Subcutaneous abdominal adipose tissue (tissue), 5 donors: ENCODE data around the gene C5orf63.
"Not testable (repeated sequence)": the region's sequence is repeated elsewhere in the genome, so short reads cannot be mapped to it uniquely, and the experiment has no call there.

ENCODE experiments used
- H3K27ac ChIP-seq: one replicate; pipeline ENCODE4 v1.7.0; 2013; ENCODE audit warnings: low read depth, mild to moderate bottlenecking, inconsistent platforms, low read length, moderate library complexity
- H3K27me3 ChIP-seq, 5 donors: one replicate each; pipeline ENCODE4 v1.7.0; 2013; ENCODE audit warnings: low read length in 5 of 5, inconsistent platforms in 1 of 5; ENCODE audit not compliant: control insufficient read depth in 5 of 5, insufficient read depth in 4 of 5
- H3K36me3 ChIP-seq, 5 donors: one replicate each; pipeline ENCODE4 v1.7.0; 2013; ENCODE audit warnings: low read length in 5 of 5; ENCODE audit not compliant: control insufficient read depth in 5 of 5, insufficient read depth in 5 of 5
- H3K4me1 ChIP-seq, 5 donors: one replicate each; pipeline ENCODE4 v1.7.0; 2013; ENCODE audit warnings: low read length in 5 of 5, mild to moderate bottlenecking in 3 of 5, moderate library complexity in 1 of 5; ENCODE audit not compliant: control insufficient read depth in 5 of 5, insufficient read depth in 5 of 5
- H3K4me3 ChIP-seq, 5 donors: one replicate each; pipeline ENCODE4 v1.7.0; 2013; ENCODE audit warnings: low read length in 5 of 5, low read depth in 1 of 5
- H3K9ac ChIP-seq, 5 donors: one replicate each; pipeline ENCODE4 v1.7.0; 2013; ENCODE audit warnings: low read length in 5 of 5, mild to moderate bottlenecking in 4 of 5, moderate library complexity in 3 of 5
- H3K9me3 ChIP-seq, 5 donors: one replicate each; pipeline ENCODE4 v1.7.0; 2013; ENCODE audit warnings: low read length in 5 of 5; ENCODE audit not compliant: control insufficient read depth in 5 of 5
- donor health status: healthy.
- donor health status: healthy.
- donor health status: healthy.
- donor health status: healthy.
- donor health status: healthy.

Gene C5orf63

GRCh38 chr5:127072861-127073846 is at the start of gene C5orf63:
Gene C5orf63 (minus strand): TSS chr5:127073502. CDS start chr5:127058995, 14,507 bp downstream.
- no peaks in the 10 kb centered on the region for H3K36me3 ChIP-seq
- H3K4me3 ChIP-seq: peak within 1 kb of the TSS; percentile 71 to 80 (median 74)
- H3K9ac ChIP-seq: peak within 1 kb of the TSS; percentile 28 to 78 (median 62)
- peaks cover 0 to 26% (median 9%) of the 10 kb centered on the region in 5 donors for H3K4me1 ChIP-seq
- no peaks in the 10 kb centered on the region for H3K9me3 ChIP-seq
- H3K27ac ChIP-seq: peak within 1 kb of the TSS; percentile 19
- H3K27me3 ChIP-seq: no peaks in the 10 kb centered on the region

- H3K27ac ChIP-seq: no peak overlapping the region
- H3K36me3 ChIP-seq: no peaks in the 10 kb centered on the region
- H3K9ac ChIP-seq: no peak overlapping the region
- H3K27me3 ChIP-seq: no peaks in the 10 kb centered on the region
- H3K4me3 ChIP-seq: no peak overlapping the region
- no peaks in the 10 kb centered on the region for H3K4me1 ChIP-seq
- H3K9me3 ChIP-seq: peaks cover 0 to 4% (median 0%) of the 10 kb centered on the region in 5 donors
These were observed 39.1 kb upstream of the C5orf63 start for GRCh38 chr5:127112347-127112864.

DNA sequence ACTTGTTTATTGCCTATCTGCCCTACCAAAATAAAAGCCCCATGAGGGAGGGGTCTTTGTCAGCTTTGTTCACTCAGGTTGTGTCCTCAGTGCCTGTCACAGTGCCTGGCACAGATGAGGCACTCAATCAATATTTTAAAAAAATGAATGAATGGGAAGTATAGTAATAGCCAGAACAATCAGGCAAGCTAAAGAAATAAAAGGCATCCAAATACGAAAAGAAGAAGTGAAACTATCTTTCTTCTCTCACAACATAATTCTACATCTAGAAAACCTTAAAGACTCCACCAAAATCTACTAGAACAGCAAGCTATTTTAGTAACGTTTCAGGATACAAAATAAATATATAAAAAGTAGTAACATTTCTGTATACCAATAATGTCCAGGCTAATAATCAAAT is 37.8 kb upstream of the C5orf63 start:
- no peaks in the 10 kb centered on the region for H3K4me1 ChIP-seq
- no peak overlapping the region for H3K4me3 ChIP-seq
- H3K27ac ChIP-seq: no peak overlapping the region
- H3K27me3 ChIP-seq: no peaks in the 10 kb centered on the region
- H3K9ac ChIP-seq: no peak overlapping the region
- peaks cover 0 to 4% (median 0%) of the 10 kb centered on the region in 5 donors for H3K9me3 ChIP-seq
- no peaks in the 10 kb centered on the region for H3K36me3 ChIP-seq

GRCh38 chr5:127108624-127109260 is 35.4 kb upstream of the C5orf63 start:
- H3K9me3 ChIP-seq, H3K27ac ChIP-seq, H3K4me3 ChIP-seq, H3K9ac ChIP-seq, H3K27me3 ChIP-seq, H3K36me3 ChIP-seq, H3K4me1 ChIP-seq: not testable (repeated sequence)

DNA sequence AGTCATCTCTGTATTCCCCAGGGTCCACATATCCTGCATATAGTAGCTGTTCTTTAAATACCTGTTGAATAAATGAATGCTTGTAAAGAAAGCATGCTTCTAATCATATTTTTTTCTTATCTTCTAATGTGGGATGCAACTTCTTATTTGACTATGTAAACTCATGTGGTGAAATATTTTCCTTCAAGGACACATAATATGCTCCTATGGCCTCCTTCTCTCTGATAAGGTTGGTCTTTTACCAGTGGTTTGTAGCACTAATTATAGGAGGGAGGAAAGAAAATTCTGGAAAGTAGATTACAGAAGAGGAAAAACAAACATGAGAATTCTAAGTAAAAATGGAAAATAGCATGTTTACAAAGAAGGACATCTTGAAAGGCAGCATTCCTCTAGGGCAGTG is 28.6 kb upstream of the C5orf63 start:
- Histone ChIP-seq H3K27me3 (no peaks in the 10 kb centered on the region), H3K36me3 (no peaks in the 10 kb centered on the region), H3K27ac (no peak overlapping the region), H3K9ac (no peak overlapping the region), H3K9me3 (no peaks in the 10 kb centered on the region), H3K4me3 (no peak overlapping the region), H3K4me1 (no peaks in the 10 kb centered on the region)

GRCh38 chr5:127101533-127101932 is 28.2 kb upstream of the C5orf63 start:
- Histone ChIP-seq H3K4me3 (no peak overlapping the region), H3K27me3 (no peaks in the 10 kb centered on the region), H3K27ac (no peak overlapping the region), H3K36me3 (no peaks in the 10 kb centered on the region), H3K9ac (no peak overlapping the region), H3K9me3 (no peaks in the 10 kb centered on the region), H3K4me1 (no peaks in the 10 kb centered on the region)

DNA sequence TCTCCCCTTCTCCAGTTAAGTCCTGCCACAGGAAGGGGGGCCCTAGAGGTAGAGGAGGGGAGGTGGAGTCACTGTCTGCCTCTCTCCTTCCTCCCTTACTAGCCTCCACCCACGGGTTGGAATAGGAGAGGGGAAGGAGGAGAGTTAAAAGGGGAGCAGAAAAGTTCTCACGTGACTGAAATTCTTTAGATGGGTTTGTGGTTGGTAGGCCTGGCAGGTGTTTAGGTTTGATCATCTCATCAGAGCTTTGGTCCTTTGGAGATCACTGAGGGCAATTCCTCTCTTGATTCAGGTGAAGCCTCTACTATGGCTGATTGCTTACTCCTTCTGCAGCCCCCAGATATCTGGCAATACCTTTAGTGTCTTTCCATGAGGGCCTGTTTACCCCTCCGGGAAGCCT is 24.9 kb upstream of the C5orf63 start:
- Histone ChIP-seq H3K36me3 (no peaks in the 10 kb centered on the region), H3K4me1 (no peaks in the 10 kb centered on the region), H3K27ac (no peak overlapping the region), H3K4me3 (no peak overlapping the region), H3K27me3 (no peaks in the 10 kb centered on the region), H3K9ac (no peak overlapping the region), H3K9me3 (no peaks in the 10 kb centered on the region)

- Histone ChIP-seq H3K27me3 (no peaks in the 10 kb centered on the region), H3K36me3 (no peaks in the 10 kb centered on the region), H3K9ac (no peak overlapping the region), H3K4me1 (no peaks in the 10 kb centered on the region), H3K27ac (no peak overlapping the region), H3K4me3 (no peak overlapping the region), H3K9me3 (no peaks in the 10 kb centered on the region)
These were observed 24.0 kb upstream of the C5orf63 start for GRCh38 chr5:127097278-127097677.

- H3K4me3 ChIP-seq: no peak overlapping the region
- no peaks in the 10 kb centered on the region for H3K27me3 ChIP-seq
- H3K27ac ChIP-seq: no peak overlapping the region
- no peaks in the 10 kb centered on the region for H3K9me3 ChIP-seq
- H3K36me3 ChIP-seq: no peaks in the 10 kb centered on the region
- no peaks in the 10 kb centered on the region for H3K4me1 ChIP-seq
- H3K9ac ChIP-seq: no peak overlapping the region
These were observed 23.2 kb upstream of the C5orf63 start for GRCh38 chr5:127096328-127096993.
